WI38 (cell line): ENCODE results near the gene PIK3R3.
"Not testable (repeated sequence)": the region's sequence is repeated elsewhere in the genome, so short reads cannot be mapped to it uniquely, and the experiment has no call there.

Experiments used
- H3K4me3 ChIP-seq: 2 replicates; pipeline ENCODE4 v1.5.1; 2011; ENCODE audit warnings: low read depth, mild to moderate bottlenecking, control low read depth, low read length
- CTCF ChIP-seq: IDR thresholded peaks from 2 replicates; pipeline ENCODE4 v1.5.1; 2012; ENCODE audit warnings: low read depth, mild to moderate bottlenecking, control low read depth, low read length

PIK3R3 gene

GRCh38 chr1:46099215-46099614 lies 33.2 kb downstream of the PIK3R3 start:
- H3K4me3 ChIP-seq = no peak overlapping the region
- TF ChIP-seq CTCF = no peak

- no peak for TF ChIP-seq CTCF
- H3K4me3 ChIP-seq = no peak overlapping the region
These were observed 34.3 kb downstream of the PIK3R3 start for GRCh38 chr1:46098027-46098712.

GRCh38 chr1:46097149-46097472 lies 35.3 kb downstream of the PIK3R3 start:
- no peak for TF ChIP-seq CTCF
- no peak overlapping the region for H3K4me3 ChIP-seq

GRCh38 chr1:46096269-46097148 lies 35.9 kb downstream of the PIK3R3 start:
- no peak overlapping the region for H3K4me3 ChIP-seq
- TF ChIP-seq CTCF = no peak

- H3K4me3 ChIP-seq = not testable (repeated sequence)
These were observed 37.3 kb downstream of the PIK3R3 start for GRCh38 chr1:46095110-46095509.

- no peak for TF ChIP-seq CTCF
- no peak overlapping the region for H3K4me3 ChIP-seq
These were observed 37.9 kb downstream of the PIK3R3 start for GRCh38 chr1:46094471-46095005.

- not testable (repeated sequence) for H3K4me3 ChIP-seq
These were observed 38.6 kb downstream of the PIK3R3 start for GRCh38 chr1:46093832-46094231.

- no peak overlapping the region for H3K4me3 ChIP-seq
- no peak for TF ChIP-seq CTCF
These were observed 44.5 kb downstream of the PIK3R3 start for GRCh38 chr1:46087891-46088290.
